NCI-H82 treated with DMSO at 0.1 percent for 48 hours (cell line): ENCODE results near the gene PHACTR3.

Experiments used
- DNase-seq: peaks from one replicate; lab custom pipeline; 2025; ENCODE audit not compliant: unreplicated experiment; lab: John Stamatoyannopoulos, UW

Gene PHACTR3

DNA sequence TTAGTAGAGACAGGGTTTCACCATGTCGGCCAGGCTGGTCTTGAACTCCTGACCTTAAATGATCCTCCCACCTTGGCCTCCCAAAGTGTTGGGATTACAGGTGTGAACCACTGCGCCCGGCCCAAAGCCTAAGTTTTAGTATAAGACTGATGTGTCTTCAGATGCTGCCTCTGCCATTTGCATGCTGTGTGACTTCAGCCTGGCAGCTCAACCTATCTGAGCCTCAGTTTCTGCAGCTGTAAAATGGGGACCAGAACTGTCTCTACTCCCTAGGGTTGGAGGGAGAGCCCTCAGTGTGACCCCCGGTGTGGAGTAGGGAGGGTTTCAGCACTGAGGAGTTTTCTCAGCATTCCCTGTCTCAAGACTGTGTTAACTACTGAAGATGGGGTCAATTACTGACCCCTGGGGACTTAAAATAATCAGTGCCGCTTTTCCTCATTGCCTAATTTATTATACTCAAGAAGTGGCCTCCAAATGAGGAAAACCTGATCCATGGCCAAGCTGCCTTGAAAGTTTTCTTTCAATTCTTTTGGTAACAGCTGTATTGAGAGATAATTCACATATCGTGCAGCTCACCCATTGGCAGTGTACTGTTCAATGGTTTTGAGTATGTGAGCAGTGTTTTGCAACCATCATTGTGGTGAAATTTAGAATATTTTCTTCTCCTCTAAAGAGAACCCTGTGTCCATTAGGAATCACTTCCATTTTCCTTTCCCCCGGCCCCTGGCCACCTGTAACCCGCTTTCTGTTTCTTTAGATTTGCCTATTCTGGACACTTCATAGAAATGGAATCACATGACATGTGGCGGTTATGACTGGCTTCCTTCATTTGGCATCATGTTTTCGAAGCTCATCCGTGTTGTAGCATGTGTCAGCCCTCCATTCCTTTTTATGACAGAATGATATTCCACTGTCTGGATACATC is 64.8 kb downstream of the PHACTR3 start:
- DNase-seq = no peak

DNA sequence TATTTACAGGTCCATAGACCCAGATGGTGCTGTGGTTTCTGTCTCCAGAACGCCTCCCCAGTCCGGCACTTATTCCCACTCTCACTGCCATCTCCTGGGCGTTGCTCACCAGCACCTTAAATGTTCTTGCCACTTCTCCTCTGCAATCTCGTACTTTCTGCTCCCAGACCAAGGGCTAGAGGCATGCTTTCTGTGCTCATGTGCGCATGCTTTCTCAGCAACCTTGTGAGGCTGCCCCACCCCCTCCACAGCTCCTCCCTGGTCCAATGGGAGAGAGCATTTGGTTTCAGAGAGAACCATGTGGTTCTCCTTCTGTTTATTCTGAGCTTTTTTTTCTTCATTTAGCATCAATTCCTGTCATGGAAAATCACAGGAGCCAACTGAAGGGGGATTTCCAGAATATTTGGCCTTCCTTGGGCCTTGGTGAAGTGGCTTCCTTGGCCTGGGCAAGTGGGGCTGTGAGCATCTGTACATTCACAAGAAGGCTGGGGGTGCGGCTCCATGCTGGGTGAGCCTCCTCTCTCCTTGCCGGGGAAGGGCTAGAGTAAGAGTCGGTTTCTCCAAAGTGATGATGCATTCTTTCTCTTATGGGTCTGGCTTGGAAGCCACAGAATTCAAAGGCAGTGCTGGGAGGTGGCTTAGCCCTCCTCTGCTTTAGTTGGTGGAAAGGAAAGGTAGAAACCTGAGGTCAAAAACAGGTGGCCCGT is 66.6 kb downstream of the PHACTR3 start:
- no peak for DNase-seq

DNA sequence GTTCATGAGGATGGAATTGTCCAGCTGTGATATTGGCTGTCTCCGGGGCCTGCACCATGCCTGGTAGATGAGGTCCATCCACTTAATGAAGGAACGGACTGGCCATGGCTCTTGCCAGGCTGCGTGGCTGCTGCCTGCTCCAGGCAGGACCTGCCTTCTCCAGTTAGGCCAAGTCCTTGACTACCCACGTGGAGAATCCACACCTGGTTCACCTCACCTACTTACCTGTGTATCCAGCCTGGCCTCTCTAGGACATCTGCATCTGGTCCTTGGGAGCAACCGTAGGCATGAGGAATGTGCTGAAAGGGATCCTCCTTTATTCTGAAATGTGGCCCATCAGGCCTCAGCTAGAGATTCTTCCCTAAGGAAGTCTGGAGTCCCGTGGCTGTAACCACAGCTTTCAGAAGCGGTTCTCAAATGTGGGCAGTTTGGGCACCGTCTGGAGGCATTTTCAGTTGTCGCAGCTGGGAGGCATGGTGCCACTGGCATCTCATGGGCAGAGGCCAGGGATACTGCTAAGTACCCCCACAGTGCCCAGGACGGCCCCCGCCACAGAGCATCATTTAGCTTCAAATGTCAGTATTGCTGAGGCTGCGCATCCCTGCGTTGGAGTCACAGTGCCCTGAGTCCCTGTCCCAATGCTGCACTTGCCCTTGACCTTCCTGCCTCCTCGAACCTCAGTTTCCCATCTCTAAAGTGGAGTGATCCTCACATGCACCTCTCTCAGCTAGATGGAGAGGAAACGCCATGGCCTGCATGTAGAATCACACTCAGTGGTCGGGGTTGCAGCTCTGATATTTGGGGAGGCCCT is 67.5 kb downstream of the PHACTR3 start:
- no peak for DNase-seq

DNA sequence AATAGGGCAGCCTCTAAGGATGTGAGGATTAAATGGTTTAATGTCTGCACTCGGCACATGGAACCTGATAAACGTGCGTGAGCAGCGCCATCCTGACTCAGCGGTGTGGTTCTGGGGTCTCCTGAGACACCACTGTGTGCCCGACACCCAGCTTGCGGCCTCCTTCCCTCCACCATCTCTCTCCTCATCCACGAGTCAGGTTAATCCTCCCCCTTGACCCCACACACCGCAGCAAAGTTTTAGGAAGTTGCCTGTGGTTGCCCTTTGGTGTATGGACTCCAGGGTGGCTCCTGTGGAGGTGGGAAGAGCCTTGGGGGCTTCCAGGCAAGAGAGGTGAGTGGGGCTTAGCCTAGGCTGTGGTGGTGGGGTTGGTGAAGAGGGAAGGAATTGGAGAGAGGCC is 68.2 kb downstream of the PHACTR3 start:
- no peak for DNase-seq

DNA sequence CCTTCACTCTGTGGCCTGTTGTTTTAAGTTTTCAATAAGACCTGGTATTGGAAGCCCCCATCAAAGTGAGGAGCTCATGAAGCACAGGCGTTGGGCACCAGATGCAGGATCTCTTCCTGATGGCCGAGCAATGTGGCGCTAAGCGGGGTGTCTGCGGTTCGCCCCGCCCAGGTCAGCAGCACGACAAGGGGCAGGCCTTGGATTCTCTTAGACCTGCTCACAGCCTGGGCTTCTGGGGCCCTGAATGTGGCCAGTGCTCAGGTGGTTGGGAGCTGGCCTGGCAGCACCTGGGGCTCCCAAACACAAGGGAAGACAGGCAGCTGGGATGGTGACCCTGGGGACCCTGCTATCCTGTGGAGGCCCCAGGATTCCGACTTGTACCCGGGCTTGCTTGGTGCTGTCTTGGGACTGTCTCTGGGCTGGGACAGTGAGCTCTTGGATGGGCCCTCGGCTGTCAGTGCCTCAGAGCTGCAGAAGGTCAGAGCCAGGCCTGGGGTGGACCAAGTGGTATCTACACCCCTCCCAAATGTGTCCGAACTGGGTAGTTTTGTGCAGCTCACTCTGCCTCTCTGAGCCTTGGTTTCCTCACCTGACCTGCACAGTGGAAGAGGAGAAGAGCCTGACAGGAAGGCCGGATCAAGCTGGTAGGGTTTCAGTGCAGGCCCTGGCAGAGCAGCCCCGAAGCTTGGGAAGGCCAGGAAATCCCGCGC is 69.1 kb downstream of the PHACTR3 start:
- no peak for DNase-seq

DNA sequence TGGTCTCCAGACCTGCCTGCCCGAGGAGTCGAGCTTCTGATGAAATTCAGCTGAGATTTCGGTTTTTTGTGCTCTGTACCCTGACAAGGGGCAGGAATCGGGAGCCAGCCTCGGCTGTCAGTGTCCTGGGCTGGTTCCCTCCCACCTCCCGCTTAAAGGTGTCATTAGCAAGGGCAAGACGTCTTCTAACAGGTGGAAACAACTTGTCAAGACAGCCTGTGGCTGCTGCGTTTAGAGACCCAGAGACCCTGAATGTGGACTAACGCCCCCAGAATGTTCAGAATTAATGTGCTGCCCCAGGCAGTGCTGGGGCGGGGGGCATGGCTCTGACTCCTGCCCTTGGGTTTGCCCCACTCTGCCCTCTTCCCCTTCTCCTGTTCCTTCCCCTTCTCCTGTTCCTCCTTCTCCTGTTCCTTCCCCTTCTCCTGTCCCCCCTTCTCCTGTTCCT is 69.7 kb downstream of the PHACTR3 start:
- DNase-seq = no peak

DNA sequence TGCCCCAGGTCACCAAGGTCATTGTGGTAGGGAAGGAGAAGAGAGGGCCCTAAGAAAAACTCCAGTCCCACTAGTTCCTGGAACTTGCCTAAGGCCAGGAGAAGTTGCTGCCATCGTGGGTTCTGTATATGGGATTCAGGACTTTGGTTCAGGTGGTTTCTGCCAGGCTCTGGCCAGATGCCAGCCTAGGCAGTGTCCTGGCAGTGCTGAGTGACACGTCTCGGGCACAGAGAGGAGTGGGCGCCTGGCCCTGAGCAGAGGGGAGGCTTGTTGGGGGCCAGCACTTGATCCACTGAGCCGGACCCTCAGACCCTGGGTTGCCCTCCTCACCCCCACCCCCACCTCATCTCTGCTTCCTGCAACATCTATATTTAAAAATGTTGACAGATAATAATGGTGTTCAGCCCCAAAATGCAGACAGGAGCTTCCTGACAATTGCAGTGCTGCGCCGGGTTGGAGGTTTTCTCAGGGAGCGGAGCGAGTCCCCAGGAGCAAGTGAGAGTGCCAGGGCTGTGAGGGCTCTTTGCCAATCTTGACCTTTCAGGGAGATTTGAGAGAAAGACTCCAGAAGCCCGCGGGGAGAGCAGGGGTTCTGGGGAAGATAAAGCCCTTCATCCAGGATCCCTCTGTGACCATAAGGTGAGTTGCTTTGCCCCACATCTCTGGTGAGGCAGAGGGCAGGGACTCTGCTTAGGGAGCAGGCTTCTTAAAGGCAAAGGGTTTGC is 71.9 kb downstream of the PHACTR3 start:
- no peak for DNase-seq

DNA sequence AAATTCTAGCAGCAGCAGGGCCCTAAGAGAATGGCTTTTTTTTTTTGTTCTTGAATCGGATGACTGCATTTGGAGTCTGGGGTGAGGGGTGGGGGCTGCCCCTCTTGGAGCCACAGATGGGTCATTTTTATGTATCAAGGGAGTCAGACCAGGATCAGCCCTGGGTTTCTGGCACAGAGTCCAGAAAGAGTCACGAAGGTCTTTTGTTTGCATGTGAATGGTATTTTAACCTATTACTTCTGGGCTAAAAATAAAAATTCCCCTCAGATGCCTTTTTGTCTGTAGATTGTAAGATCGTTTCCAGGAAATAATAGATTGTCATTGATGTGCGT is 72.5 kb downstream of the PHACTR3 start:
- DNase-seq = no peak

DNA sequence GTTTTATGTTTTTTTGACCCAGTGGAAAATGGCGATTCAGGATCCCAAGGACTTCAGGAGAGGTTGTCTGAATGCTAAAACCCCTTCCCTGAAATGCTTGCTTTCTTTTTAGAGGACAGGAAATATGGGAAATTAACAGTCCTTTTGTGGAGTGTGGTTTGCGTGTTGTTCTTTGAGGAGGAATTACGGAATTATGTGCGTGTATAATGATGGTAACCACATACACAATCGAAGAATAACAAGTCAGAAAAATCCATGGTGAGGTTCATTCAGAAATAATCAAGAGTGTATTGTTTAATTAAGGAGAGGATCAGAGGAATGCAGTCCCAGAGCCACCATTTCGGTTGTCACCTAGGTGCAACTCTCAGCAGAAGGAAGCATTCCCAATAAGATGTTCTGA is 73.2 kb downstream of the PHACTR3 start:
- DNase-seq = no peak

DNA sequence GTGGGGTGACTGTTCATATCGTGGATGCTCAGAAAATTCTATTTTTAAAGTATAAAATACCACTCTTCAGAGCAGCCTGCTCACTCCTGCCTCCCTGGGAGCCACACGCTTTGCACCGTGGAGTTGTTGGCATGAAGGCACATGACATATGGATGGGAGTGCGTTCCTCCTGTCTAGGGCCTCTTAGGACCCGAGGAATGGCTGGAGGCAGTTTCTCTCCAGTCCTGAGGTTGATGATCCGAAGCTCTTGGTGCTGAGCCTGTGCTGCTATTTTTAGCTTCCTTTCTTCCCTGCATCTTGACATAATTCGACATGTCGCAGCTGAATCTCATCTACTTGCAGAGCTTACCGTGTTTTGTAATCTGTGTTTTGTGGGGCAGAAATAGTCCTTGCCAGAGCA is 73.9 kb downstream of the PHACTR3 start:
- no peak for DNase-seq

DNA sequence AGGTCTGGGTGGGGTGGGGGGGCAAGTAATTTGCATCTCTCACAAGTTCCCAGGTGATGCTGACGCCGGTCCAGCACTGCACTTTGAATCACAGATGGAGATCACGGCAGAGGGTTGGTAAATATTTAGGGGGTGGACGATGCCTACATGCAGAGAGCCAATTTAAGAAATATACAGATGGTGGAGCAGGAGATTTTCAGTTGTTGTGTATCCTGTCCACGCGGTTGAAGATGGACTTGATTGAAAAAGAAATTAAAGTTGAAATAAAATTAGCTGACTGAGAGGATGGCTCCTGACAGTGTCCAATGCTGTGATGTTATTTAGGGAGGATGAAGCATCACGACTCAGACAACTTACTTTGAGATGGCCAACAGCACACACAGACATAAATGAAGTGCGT is 74.6 kb downstream of the PHACTR3 start:
- DNase-seq = no peak

DNA sequence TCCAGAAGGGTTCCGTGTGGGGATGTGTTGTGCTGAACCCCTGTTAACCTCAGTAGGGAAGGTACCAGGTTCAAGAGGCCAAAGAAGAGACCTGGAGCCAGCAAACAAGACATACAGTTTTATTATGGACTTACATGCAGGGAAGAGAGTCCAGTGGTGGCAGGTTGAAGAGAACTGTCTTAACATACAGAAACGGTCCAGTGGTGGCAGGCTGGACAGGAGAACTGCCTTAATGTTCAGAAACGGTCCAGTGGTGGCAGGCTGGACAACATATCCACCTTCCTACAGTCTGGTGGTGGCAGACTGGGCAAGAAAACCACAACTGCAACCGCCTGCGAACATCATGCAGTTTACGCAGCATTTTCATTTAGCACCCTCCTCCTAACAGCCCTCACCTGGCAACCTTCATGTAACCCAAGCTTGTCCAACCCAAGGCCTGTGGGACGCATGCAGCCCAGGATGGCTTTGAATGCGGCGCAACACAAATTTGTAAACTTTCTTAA is 75.9 kb downstream of the PHACTR3 start:
- no peak for DNase-seq

DNA sequence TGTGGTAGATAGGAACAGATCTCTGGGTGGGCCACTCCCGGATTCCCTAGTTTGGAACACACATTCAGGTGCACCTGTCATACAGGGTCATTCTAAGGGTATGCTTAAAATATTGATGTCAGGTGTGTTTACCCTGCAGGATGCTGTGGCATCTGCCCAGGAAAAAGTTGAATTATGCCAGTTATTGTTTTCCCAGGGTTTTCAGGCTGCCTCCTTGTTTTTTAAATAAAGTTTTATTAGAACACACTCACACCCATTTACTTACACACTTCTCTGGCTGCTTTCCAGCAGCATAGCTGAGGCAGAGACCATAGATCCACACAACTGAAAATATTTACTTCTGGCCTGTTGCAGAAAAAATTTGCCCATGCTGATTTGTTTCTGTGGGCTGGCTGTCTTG is 76.5 kb downstream of the PHACTR3 start:
- DNase-seq = no peak

DNA sequence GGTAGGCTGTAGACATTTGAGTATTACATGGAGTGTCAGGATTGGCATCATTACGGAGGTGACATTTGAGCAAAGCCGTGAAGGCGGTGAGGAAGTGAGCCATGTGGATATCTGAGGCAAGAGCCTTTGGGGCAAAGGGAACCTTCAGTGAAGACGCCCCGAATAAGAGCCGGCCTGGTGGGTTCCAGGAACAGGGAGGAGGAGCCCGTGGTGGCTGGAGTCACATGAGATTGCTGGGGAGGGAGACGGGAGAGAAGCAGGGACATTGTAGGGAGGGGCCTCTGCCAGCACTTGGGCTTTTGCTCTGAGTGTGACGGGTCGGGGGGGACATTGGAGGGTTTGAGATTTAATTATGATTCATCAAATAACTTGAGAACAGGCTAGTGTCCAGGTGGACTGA is 78.3 kb downstream of the PHACTR3 start:
- no peak for DNase-seq

DNA sequence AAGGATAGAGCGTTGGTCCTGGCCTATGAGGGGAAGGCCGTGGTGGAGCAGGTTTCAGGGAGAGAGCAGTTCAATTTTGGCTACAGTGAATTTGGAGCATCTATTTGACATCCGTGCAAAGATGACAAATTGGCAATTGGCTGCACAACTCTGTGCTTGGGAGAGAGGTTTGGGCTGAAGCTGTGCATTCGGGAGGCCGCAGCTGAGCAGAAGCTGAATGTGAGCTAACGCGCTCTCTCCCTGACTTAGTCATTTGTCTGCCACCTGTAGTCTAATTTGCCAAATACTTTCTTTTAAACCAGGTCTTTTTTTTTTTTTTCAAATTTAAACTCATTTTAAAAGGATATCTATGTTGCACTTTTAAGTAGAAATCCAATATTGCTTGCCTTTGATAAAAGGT is 78.8 kb downstream of the PHACTR3 start:
- DNase-seq = no peak

DNA sequence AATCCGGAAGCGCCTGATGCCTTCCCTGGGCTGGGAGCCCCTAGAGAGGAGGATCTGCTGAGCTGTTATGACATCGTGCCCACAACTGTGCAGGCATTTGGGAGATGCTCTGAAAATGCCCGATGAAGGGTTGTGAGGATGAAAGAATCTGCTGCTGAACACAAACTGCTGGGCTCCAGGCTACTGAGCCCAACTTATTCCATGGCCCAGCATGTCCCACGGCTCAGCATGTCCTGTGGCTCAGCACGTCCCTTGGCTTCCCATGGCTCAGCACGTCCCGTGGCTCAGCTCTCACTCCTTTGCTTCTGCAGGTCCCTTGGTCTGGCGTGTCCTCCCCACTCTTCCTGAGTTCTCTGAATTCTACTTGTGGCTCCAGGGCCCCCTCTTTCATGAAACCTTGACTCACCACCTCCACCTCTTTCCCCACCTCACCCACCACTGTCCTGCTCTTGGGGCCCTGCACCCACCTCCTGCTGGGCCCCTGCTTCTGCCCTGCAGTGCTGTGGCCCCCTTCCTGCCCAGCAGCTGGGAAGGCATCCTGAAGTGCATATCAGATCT is 80.4 kb downstream of the PHACTR3 start:
- DNase-seq = no peak

DNA sequence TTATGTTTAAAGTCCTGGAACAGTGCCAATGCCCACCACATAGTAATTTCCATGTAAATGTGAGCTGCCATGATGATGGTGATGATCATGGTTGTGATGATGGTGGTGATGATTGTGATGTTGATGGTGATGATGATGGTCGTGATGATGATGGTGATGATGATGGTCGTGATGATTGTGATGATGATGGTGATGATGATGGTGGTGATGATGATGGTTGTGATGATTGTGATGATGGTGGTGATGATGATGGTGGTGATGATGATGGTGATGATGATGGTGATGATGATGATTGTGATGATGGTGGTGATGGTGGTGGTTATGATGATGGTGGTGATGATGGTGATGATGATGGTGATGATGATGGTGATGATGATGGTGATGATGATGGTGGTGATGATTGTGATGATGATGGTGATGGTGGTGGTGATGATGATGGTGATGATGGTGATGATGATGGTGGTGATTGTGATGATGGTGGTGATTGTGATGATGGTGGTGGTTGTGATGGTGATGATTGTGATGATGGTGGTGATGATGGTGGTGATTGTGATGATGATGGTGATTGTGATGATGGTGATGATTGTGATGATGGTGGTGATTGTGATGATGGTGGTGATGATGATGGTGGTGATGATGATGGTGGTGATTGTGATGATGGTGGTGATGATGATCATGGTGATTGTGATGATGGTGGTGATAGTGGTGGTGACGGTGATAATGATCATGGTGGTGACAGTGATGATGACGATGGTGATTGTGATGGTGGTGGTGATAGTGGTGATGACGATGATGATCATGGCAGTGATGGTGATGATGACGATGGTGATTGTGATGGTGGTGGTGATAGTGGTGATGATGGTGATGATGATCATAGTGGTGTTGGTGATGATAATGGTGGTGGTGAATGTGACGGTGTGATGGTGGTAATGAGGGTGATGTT is 82.3 kb downstream of the PHACTR3 start:
- DNase-seq = no peak

DNA sequence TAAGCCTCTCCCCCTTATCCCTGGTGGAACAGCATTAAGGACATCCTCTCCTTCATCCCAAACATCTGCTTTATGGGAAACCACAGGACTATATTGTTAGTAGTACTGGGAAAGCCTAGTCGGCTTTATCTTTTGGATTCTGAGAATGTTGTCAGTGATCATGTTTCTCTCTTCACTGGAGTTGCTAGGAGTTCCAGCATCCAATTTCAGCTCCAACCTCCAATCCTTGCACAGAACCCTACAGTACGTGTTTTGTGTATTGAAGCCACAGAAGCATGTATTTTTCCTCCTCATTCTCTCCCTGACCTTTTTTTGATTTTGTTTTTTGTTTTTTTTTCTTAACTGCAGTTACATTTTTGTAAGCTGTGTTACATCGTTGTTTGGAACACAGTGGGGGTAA is 84.0 kb downstream of the PHACTR3 start:
- DNase-seq = no peak

DNA sequence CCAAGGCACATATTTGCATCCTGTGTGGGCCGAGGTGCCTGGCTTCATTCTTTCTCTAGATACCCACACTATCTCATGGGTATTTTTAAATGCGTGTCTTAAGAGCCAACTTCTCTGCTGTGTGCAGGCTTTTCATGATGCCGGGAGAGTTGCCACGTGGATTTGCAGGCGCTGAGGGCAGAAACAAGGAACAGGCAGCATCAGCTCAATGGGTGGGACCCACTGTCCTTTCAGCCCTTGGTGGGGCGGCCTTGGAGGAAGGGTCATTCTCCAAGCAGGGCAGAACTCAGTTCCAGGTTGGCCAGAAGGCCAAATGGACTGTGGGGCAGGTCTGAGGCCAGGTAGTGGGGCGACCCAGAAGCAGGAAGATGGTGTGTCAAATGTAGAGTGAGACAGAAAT is 84.7 kb downstream of the PHACTR3 start:
- DNase-seq = no peak
